Measurements from ENCODE around the gene KRT75.
A peak's percentile ranks its signal among the peaks of the same experiment; 100 is the strongest.

Gene KRT75

DNA sequence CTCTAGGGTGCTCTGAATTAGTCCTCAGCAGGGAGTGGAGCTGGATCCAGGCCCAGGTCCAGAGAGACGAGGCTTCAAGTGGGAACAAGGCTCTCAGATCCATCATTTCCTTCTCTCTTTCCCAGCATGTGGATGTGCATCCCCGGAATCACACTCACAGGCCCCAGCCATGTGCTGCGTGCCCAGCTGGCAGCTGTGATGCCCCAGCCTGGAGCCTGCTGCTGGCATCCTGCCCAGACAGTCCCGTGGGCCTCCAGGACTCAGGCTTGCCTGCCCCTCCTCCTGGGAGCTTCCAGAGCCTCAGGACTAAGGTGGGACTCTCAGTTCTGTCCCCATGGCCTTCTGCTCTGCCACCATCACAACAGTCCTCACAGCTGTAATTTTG is 42.6 kb downstream of the KRT75 start:
- DNase-seq (ENCODE audit: low spot score), result peak; percentile 81

- peak; percentile 10 for DNase-seq (ENCODE audit: low spot score)
These were observed 43.2 kb downstream of the KRT75 start for GRCh38 chr12:52390739-52391617.

DNA sequence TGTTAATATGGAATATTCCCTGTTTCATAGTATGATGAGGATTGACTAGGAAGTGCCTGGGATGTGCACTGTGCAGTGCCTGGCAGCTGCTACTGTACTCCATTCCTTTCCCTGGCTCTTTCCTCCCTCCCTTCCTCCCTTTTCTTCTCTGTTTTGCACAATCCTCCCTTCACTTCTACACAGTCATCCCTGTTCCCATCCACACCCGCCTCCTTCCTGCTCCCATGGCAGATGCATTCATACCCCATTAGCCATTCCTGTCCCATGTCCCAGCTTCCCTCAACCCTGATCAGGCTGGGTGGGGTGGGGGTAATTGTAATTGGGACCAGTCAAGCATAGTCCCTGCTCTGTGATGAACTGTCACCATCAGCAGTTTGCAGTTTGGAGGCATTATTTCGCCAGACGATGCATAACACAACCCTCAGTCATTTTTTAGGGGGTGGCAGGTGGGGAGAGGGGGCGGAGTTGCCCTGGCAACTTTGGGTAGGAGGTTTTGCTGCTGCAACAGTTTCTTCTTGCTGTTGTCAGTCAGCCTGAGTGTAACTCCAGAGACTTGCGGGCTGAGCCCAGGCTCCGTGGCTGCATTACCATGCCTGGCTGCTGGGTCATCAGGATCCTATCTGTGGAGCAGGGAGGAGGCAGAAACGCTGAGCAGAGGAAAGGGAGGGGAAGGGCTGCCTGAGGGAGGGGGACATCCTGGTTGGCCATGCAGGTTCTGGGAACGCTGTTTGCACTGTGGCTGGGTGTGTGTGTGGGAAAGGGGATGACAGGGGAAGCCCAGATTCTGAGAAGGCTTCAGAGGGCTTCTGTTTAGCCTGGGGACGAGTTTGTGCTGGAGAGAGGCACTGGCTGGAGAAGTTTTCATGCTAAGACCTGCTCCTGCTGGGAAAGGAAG is 44.6 kb downstream of the KRT75 start:
- DNase-seq (ENCODE audit: low spot score), result peak; percentile 63

DNA sequence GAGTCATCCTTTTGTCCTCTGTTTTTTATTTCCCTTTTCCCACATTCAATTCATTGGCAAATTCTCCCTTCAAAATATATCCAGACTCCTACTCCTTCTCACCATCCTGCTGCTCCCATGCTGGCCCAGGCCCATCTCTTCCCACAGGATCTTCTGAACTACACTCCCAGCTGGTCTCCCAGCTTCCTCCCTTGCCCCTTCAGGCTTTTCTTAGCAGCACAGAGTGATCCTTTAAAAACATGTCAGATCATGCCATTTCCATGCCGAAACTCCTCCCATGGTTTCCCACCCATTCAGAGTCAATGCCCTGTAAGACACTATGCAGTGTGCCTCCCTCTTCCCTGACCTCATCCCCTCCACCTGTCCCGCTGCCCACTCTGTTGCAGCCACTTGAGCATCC is 46.3 kb downstream of the KRT75 start:
- DNase-seq (ENCODE audit: low spot score), result peak; percentile 58

GRCh38 chr12:52385226-52385702 is 48.9 kb downstream of the KRT75 start, which contains the start of gene KRT84:
Gene KRT84, minus strand, starts transcription at chr12:52385652. Its CDS starts 67 bp downstream, at chr12:52385585.
- DNase-seq (ENCODE audit: low spot score), result no peak

DNA sequence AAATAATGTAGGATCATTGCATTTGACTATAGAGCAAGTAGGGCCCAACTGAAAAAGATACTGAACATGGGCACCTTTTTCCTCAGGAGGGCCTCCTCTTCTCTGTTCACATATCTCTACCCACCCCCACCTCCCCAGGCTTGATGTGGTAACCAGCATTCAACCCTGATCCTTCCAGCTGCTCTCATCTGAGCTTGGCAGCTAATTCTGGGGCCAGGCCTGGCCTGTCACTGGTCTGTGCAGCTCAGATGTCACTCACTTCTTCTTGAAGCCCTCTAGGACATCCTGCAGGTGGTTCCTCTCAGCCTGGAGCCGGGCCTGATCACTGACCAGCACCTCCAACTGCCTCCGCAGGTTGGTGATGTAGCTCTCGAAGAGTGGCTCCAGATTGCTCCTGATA is 50.8 kb downstream of the KRT75 start:
- no peak for DNase-seq (ENCODE audit: low spot score)

DNA sequence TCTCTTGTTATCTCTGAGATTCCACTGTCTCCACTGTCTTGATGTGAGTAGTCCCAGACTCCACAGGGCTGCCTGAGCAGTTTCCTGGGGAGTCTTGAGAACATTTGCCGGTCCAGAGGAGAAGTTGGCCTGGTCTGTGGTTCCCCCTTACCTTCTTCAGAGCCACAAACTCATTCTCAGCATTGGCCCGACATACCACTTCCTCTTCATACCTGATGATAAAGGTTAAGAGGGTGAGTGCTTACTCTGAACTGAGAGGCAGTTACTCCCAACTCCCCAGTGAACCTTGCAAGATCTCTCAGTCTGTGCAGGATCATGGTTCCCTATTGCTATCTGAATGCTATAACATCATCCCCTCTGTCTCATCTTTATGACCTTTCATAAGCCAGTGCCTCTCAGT is 51.3 kb downstream of the KRT75 start:
- no peak for DNase-seq (ENCODE audit: low spot score)

DNA sequence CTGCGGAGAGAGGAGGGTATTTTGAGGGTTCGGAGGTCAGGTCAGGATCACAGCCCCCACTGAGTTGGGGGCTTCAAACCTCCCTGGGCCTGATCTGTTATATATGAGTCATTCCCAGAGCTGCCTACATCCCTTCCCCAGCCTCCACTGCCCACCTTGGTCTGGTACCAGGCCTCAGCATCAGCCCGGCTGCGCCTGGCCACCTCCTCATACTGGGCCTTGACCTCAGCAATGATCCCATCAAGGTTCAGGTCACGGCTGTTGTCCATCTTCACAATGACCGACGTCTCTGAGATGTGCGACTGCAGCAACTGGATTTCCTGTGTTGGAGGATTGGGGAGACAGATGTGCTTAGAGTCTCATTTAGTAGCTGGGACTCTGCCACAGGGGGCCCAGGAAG is 53.0 kb downstream of the KRT75 start:
- DNase-seq (ENCODE audit: low spot score), result no peak

- peak; percentile 67 for DNase-seq (ENCODE audit: low spot score)
These were observed 53.9 kb downstream of the KRT75 start for GRCh38 chr12:52380271-52380694.

DNA sequence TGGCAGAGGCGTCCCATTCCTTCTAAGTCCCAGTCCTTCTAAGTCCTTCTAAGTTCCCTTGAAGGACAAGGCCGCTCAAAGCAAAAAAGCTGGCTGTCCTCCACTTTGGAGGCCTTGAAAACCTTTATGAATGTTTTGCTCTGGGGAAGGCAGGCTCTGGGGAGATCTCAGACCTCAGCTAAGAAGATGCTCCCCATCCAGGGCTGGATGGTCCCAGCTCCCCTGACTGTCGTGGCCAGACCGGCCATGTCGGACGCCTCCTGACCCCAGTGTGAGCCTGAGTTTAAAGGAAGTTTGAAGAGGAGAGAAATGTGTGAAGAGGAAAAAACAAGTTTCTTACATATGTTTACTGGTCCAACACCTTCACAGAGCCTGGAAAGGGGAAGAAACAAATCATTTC is 54.6 kb downstream of the KRT75 start:
- DNase-seq (ENCODE audit: low spot score), result no peak

GRCh38 chr12:52378091-52378490 is 56.1 kb downstream of the KRT75 start:
- no peak for DNase-seq (ENCODE audit: low spot score)

- no peak for DNase-seq (ENCODE audit: low spot score)
These were observed 56.9 kb downstream of the KRT75 start for GRCh38 chr12:52377266-52377665.

Data from Ammon's horn (tissue), 1 donor.